ENCODE measurements around the gene CYREN.
"Not testable (repeated sequence)": the region's sequence is repeated elsewhere in the genome, so short reads cannot be mapped to it uniquely, and the experiment has no call there.

The CYREN gene

DNA sequence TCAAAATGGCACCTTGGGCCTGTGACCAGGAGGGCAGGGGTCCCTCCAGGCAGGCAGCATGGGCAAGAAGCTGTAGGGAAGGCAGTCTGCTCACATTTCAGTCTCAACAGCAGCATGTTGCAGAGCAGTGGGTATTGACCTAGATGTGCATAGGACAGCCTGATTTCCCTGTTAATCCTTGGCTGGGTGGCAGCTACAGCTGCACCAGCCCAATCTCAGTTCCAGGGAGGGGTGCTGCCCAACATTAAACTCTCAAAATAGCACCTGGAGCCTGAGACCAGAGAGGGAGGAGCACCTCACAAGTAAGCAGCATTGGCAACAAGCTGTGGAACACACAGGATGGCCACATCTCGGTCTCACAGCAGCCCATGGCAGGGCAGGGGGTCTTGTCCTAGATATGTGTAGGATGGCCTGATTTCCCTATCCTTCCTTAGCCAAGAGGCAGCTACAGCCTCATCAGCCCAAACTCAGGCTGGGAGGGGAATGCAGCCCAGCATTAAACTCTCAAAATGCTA is 12.3 kb downstream of the CYREN start:
- DNase-seq, result no peak

DNA sequence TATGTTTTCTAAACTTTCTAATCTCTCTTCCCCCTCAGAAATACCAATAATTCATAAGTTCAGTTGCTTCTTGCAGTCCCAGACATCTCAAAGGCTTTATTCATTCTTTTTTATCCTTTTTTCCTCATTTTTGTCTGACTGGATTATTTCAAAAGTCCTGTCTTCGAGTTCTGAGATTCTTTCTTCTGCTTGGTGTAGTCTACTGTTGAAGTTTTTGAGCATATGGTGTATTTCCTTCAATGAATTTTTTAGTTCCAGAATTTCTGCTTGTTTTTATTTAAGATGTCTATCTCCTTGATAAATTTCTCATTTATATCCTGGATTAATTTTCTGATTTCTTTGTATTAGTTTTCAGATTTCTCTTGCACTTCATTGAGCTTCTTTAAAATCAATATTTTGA is 14.2 kb downstream of the CYREN start:
- DNase-seq, result no peak

DNA sequence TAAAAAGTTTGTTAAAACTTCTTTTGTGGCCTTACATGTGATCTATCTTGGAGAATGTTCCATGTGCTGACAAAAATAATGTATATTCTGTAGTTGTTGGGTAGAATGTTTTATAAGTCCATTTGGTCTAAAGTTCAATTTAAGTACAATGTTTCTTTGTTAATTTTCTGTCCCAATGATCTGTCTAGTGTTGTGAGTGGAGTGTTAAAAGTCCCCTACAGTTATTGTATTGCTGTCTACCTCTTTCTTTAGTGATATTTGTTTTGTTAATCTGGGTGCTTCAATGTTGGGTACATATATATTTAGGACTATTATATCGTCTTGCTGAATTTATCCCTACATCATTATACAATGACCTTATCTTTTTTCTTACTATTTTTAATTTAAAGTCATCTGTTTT is 15.8 kb downstream of the CYREN start:
- no peak for DNase-seq

DNA sequence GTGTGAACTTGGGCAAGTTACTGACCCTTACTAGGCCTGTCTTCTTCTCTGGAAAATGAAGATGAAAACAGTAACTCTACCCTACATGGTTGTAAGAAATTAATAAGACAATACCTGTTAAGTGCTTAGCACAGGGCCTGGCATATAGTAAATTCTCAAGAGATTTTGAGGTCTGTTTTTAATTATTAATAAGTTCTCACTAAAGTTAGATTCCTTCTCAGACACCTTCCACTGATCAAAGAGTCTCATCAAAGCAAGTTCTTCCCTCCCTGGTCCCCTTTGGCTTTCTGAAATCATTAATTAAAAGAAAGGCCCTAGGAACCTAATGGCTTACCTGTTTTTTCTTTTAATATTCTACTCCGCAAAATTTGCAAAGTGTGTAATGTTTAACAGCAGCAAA is 18.1 kb downstream of the CYREN start:
- DNase-seq, result no peak

DNA sequence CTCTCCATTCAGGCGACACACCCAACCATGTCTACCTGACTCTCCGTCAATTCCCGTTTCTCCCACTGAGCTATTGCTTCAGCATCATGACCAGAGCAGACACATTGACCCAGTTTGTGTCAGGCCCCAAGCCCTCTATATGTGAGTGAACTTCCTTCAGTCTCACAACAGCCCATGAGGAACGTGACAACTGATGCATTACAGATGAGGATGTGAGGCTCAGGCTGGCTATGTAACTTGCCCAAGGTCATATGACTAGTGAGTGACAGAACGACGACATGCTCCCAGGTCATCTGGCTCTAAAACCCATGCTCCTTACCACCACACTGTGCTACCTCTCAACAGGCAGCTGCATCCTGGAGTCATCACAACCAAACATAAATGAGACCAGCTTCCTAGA is 19.0 kb downstream of the CYREN start:
- peak; percentile 27 for DNase-seq

DNA sequence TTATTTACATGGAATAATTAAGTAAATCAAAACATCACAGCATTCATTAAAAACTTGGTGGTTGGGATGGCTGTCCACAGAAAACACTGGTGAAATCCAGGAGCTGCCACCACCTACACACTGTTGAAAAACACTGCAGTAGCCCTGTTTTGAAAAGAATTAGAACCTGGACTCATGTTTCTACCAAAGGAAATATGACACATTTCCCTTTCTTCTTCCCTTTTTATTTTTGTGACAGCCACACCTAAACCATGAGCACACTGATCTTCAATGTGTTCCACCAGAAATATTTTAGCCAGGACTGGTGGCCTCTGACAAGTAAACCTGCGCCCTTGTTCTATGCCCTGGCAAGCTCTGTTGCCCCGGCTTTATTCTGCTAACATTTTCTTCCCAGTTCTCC is 19.4 kb downstream of the CYREN start:
- peak; percentile 23 for DNase-seq

- DNase-seq, result no peak
Observed at GRCh38 chr7:135150072-135150782, 20.3 kb downstream of the CYREN start.

GRCh38 chr7:135147899-135148721 is 22.4 kb downstream of the CYREN start, which contains the start of gene TMEM140:
Gene TMEM140 (plus strand): TSS chr7:135148072. CDS start chr7:135164442, 16,370 bp downstream.
- peak; percentile 76 for DNase-seq

- DNase-seq, result peak; percentile 77
Observed at GRCh38 chr7:135147341-135147898, 23.1 kb downstream of the CYREN start.

DNA sequence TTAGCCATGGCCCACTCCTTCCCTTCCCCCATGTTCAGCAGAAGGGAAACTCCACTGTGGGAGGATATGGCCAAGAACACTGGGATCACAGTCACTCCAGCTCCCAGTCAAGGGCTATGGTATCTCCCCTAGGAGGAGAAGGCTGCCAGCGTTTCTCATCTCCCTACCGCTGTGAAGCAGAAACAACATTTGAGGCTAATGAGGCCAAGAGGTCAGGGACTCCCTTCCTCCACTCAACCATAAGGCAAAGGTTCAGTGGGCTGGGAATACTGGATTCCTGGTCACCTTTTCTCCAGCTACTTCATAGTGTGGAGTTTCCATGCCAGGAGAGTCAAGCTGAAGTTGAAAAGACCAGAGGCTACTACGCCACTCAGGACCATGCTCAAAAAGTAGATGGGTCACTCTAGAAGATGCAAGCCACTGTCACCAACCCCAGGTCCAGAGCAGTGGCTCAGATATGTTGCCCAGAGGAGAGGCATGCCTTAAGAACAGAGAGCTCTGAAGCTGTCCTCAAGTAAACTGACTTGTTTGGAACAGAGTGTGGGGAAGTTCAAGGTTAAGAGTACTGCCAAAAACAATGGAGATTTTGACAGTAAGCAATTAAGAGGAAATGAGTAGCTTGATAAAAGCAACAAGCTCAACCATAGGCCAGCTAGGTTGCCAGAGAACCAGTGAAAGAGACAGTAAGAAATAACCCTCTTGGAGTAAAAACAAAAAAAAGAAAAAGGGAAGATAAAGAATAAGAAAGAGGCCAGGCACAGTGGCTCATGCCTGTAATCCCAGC is 26.4 kb downstream of the CYREN start:
- no peak for DNase-seq

- DNase-seq, result no peak
Observed at GRCh38 chr7:135129579-135129978, 40.9 kb downstream of the CYREN start.

GRCh38 chr7:135128931-135129330 is 41.6 kb downstream of the CYREN start:
- DNase-seq, result no peak

DNA sequence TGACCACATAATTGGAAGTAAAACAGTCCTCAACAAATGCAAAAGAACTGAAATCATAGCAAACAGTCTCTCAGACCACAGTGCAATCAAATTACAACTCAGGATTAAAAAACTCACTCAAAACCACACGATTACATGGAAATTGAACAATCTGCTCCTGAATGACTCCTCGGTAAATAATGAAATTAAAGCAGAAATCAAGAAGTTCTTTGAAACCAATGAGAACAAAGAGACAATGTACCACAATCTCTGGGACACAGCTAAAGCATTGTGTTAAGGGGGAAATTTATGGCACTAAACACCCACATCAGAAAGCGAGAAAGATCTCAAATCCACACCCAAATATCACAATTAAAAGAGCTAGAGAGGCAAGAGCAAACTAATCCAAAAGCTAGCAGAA is 45.9 kb downstream of the CYREN start:
- not testable (repeated sequence) for DNase-seq

DNA sequence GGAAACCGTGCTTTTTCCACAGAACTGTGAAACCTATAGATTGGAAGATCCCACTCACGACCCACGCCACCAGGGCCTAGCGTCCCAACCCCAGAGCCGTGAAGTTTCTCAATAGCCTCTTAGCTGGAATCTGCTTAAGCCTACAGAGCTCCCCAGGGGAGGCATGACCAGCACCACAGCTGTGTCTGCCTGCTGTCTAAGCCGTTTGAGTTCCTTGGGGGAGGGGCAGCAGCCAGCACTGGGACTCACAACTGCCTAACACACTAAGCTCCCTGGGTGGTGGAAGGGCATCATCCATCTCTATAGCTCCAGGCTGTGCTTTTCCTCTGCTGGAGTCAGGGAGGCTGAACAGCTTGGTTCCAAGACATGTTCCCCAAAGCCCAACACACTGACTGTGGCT is 48.6 kb downstream of the CYREN start:
- DNase-seq, result no peak

GRCh38 chr7:135117096-135117495 is 53.4 kb downstream of the CYREN start:
- DNase-seq, result no peak

Measured in hematopoietic multipotent progenitor cell treated with erythropoietin and hydrocortisone succinate and interleukin-3 and kit ligand, for 4 days (in vitro differentiated cells).